Measurements from ENCODE around the gene TPSD1.

GRCh38 chr16:1271380-1271723, 15.5 kb downstream of the TPSD1 start:
- TF ChIP-seq EZH2phosphoT487 (IDR thresholded peaks at IDR 0.05; ENCODE audit: borderline replicate concordance, low read length) (no peak), CTCF (IDR thresholded peaks at IDR 0.05; ENCODE audit: low read depth, low read length, poor library complexity, severe bottlenecking) (no peak)

Data from DOHH2 (cell line).